Measurements from ENCODE around the gene PBRM1.
"Not testable (repeated sequence)": the region's sequence is repeated elsewhere in the genome, so short reads cannot be mapped to it uniquely, and the experiment has no call there.

PBRM1 gene

DNA sequence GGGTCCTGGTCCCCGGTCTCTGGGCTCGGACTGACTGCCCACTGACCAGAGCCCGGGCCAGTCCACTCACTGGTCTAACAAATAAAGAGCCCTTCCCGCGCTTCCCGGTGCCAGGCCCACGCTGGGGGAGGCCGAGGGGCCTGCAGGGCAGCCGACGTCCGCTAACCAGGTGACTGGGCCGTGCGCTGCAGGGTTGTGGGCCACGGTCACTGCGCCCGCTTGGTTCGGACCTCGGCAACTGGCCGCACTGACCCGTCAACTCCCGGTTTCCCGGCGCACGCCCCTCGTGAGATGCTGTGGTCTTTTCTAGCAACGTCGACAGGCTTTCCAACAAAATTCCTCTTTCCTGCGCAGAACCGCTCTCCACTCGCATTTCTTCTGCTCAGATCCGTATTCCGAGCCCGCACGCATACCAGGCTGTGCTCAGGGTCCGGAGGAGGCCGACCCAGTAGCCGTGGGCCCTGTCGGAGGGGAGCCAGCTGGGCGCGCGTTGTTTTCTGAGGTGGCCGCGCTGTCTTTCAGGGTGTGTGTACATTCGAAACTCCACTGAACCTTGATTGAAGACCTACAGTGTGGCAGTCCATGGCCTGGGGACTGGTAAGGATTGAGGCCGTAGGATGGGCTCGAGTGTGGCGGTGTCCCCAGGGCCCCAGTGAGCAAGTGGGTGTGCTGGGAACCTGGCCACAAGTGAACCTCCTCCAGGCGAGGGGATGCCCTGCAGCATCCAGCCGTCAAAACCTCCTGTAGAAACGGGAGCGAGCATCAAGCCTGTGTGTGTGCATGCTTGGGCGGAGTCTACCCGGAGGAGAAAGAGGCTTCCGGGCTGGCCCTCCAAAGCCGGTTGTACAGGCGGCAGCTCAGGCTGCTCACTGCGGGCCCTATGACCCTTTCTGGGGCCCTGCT lies 151.2 kb downstream of the PBRM1 start:
- FAIRE-seq, result no peak

DNA sequence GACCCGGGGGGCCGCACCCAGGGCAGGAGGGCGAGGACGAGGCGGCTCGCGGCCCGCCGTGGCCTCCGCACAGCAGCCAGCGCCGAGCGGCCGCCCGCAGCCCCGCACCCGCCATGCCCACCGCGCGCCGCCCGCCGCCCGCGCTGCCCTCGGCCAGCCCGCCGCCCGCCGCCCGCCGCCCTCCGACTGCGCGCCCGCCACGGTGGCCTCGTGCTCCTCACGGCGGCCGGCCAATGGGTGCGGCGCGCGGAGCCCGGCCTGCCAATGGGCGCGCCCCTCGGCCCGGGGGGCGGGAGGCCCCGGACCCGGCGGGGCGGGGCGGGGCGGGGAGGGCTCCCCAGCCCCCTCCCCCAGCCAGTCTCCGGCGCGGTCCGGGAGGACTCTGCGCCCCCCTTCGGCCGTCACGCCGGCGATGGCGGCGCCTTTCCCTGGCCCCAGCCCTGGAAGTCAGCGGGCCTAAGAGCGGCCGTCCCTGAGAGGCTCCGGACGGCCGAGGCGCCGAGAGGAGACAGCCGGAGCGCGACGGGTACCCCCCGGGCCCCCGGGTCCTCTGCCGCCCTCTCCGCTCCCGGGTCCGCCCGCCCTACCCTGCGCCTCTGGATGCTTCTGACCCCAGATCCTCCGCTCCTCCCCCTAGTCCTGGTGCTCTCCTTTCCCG lies 152.0 kb downstream of the PBRM1 start, which contains the start of gene NT5DC2:
TSS of gene NT5DC2 (minus strand) at position 235 of the 658 bp plus-strand sequence. CDS start at position 115, 120 bp downstream.
- no peak for FAIRE-seq

DNA sequence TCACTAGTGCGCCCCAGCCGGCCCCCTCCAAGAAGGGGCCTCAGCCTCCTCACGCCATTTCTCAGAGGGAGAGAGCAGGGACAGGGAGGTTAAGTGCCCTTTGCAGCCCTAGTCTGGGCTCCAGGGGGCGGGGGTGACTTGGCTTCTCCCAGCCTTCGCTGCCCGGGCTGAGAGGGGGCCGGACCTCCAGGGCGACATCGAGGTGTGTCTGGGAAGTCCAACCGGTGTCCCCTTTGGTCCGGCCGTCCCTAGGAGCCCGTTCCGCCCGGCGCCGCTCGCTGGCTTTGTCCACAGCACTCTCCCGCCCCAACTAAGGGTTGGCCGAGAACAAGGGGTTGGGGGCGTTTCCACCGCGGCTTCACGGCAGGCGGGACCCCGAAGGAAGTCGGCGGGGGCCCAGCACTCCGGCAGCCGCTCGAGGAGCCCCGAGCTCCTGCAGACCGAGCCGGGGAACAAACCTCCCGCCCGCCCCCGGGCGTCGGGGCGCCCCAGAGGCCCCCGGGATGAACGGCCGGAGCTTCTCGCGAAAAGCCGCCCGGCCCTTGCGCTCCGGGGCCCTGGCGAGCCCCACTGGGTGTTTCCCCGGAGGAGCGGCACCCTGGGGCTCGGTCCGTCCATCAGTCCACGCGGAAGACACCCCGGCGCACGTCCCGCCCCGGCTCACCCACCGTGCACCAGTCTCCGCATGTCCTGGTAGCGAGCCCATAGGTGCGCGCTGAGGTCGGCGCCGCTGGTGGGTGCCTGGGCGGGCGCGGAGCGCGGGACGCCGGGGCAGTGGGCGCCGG lies 152.7 kb downstream of the PBRM1 start:
- FAIRE-seq, result no peak

DNA sequence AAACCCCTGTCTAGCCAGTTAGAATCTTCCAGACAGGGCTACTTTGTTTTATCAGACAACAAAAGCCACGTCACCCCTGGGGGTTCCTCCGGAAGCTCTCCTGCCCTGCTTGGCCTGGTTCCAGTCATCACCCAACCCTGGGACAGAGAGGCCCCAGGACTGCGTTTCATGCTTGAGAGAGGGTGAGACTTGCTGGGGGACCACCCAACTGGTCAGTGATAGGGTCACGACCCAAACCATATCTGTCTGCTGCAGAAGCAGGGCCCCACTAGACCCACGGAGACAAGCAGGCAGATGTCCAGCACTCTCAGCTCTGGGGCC lies 153.2 kb downstream of the PBRM1 start:
- no peak for FAIRE-seq

DNA sequence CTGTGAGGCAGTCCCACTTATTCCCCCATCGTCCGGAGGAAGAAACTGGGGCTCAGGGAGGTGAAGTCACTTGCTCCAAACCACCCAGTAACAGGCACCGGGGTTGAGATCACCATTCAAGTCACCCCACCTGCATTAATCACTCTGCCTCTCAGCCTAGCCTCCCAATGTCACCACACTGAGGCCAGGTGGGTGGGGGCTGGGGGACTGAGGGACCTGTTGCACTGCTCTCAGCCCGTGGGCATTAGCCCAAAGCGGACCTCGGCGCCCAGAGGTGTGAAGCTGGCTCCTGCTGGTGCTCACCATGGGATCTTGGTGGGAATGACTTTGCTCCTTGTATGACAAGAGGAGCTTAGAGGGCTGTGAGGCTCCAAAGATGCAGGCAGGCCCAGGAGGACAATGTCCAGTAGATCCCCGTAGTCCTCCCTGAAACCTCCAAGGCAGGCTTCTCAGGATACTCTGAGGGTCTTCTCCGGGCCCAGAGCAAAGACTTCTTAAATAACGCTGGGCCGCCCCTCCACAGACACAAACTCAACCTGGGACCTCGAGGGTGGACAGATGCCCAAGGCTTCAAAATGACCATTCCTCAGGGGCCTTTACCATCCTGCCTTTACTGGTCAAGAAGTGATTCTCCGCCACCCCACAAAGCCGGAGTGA lies 153.7 kb downstream of the PBRM1 start:
- FAIRE-seq, result no peak

DNA sequence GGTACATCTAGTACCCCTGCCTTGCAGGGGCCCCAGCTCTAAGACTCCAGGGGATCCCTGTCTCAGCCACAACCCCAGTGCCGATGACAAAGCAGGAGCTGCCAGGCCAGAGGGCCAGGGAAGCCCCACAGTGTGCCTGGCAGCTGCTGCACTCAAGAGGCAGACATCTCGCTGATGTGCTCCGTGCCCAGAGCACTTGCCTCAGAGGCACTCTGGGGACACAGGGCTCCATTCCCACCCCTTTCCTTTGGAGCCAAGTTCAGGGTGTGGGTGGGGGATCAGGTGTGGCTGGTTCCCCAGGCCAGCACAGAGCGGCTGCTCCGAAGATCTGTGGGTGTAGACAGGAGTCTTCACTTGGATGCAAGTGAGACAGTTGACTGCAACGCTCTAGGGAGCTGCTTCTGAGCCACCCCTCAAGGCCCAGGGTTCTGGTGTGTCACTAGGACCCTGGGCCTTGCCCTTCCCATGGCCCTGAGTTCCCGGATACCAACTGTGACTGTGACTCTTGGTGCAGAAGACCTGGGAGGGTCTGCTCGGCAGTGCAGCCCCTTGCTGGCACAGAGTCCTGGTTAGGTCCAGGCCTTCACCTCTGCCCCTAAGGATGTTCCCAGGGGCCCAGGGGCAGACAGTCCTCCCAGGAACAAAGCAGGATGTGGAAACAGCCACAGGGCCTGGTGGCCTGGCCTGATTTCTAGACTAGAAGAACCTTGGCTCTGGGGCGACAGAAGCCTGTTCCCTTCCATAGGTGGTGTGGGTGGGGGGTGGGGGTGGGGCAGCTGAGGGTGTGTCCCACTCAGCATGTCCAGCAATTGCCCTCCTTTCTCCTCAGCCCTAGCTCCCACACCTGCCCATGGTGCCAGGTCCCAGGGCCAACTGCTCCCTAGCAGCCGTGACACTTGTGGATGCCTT lies 154.5 kb downstream of the PBRM1 start:
- FAIRE-seq, result no peak

DNA sequence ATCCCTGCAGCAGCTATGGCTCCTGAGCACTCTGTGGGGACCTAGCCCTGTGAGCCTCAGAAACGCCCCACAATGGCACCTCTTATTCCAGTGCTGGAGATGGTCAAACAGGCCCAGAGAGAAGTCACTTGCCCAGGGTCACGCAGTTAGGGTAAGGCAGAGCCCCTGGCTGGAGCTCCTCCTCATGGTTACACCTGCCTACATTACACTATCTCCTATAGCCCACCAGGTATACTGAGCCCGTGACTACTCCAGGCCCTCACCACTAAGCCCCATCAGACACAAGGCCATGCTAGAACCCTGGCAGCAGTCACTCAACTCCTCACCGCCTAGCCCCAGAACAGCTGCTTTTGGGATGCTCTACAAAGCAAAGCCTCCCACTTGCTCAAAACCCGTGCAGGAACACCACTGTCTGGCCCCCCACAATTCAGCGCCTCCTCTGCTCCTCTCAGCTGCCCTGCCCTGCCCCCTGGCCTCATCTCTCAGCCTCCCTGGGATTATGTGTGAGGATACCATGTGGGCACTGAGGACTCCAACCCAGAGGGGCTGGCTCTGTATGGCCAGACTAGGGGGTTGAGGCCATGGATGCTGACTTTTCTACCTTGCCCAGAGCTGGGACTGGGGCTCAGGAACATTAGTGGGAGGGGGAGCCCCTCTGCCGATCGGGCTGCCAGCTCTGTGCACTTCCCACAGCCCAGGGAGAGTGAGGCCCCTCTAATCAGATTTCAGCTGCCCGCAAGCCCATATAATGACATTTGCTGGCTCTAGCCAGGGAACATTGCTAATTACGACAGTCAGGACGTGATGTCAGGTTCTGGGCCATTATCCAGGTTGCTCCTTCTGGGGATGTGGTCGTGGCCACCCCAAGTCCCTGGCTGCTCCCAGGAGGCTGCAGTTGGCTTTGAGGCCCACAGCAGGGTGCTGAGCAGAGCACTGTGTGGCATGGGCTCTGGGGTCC lies 156.1 kb downstream of the PBRM1 start:
- no peak for FAIRE-seq

DNA sequence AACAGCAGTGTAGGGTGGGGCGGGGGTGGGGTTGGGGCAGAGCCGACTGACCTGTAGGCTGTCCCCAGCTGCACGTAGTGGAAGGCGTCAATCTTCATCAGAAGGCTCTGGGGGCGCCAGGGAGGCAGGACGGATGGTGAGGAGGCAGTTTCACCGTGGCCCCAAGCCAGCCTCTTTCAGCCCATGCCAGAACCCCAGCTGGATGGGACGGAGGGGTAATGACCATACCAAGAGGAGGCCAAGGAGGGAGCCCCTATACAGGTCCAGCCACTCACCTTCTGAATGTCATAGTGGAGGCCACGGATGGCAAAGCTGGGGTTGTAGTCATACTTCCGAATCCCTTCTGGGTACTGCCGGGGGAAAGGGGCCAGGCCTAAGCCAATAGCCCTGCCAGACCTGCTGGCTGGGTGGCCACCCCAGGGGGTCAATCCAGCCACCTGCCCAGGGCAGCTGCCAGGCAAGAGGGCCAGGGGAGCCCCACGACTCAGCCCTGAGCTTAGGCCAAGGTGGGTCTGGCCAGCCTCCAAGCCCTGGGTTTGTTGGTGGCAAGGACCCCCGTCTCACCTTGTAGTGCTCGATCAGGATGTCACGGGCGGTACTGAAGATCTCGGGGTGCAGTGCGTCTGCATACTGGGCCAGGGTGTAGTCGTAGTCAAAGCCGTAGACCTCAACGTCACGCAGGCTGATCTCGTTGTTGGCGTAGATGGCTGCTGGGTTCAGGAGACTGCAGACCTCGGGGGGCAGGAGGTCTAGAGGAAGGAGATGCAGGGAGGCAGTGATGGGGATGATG lies 156.9 kb downstream of the PBRM1 start:
- no peak for FAIRE-seq

DNA sequence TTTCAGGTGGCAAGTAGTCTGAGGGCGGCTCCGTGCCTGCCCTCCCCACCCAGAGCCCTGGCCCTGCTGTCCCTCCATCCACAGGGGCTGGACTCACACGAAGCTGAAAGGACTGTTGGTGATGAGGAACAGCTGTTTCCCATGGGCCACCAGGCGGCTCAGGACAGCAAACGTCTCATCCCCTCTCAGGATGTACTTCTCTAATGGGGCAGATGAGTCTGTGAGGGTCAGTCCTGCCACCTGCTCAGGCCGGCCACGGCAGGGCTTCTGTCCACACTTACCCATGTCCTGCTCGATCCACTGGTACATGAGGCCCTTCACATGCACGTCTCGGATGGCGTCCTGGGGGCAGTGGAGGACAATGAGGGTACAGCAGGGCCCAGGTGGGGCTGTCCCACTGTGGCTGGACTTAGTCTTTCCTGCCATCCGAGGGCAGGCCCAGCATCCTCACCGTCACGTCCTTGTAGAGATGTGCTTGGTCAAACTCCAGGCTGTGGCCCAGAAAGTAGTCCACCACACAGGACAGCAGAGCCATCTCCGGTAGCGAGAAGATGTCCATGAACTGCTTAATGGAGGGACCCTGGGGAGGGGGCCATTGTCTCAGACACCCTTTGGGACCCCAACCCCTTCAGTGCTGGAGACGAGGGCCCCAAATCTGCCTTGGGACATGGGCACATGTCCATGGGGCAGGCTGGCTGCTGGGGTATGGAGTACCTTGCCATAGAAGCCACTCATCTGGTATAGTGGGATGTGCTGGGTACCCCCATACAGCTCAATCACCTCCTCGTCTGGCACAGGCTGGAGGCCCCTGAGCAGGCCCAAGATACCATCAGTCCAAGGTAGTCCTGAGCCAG lies 157.8 kb downstream of the PBRM1 start:
- FAIRE-seq, result no peak

DNA sequence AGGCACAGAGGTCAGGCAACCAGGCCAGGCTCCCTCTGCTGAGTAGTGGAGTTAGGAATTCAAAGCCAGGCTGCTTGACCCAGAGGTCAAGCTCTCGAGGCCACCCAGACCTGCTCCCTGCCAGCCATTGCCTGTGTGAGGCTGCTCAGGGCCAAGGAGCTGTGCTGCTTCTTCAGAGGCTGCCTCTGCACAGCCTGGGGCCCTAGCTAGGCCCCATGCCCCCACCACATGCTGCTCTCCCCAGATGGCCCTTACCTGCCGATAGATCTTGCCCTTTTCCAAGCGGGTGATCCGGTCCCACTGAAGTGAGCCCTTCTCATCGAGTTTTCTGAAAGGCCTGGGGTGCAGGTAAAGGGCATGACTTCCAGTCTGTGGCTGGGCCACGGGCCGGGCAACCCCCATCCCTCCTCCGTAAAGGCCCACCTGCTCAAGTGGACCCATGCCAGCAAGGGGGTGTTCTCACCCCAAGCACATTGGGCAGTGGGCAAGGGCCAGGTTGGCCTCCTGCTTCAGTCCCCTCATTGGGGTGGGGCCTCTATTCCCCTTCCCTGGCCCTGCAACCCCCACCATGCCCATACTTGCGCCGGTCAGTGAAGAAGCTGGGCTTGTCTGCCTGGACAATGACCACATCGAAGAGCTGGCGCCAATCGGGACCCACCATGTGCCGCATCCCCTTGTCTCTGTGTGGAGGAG lies 158.5 kb downstream of the PBRM1 start:
- FAIRE-seq, result no peak

DNA sequence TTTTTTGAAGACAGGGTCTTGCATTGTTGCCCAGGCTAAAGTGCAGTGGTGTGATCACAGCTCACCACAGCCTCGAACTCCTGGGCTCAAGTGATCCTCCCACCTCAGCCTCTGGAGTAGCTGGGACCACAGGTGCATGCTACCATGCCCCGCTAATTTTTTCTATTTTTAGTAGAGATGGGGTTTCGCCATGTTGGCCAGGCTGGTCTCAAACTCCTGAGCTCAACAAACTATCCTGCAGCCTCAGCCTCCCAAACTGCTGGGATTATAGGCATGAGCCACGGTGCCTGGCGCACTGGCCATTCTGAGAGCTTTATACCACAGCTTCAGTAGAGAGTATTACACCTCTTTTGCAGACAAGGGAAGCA lies 159.1 kb downstream of the PBRM1 start:
- FAIRE-seq, result not testable (repeated sequence)

DNA sequence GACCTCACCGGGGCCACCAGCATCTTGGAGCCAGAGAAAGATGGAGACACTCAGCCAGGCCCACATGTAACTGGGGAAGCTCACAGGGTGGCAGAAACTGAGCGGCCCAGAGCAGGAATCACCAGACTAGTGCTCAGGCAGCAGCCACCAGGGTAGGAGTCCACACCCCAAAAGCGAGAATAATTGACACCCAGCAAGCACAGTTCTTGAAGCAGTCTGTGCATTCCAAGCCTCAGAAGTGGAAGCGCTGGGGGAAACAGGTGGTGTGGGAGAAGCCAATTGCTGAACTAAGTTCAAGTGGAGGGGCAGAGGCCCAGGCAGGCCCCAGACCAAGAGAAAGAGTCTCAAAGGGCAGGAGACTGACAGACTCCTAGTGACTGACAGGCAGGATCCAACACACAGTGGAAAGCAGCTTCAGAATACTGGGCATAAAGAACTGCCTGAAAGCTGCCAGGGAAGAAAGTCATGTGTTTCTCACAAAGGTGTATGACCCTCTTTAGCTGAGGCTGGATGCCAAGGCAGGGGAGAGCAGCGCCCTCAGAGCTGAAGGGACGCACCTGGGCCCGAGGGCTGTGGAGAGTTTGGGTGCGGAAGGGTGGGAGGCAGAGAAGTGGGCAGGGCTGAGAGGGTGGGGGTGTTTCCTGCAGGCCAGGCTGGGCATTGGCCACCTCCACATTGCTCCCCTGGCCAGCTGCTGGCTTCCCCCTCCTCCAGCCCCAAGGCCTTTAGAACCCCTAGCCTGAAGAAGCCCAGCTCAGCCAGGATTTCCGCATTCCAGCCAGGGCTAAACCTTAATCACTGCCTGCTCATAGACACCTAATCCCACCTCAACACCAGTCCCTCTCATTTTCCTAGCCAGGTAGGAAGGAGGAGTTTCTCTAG lies 159.8 kb downstream of the PBRM1 start:
- no peak for FAIRE-seq

DNA sequence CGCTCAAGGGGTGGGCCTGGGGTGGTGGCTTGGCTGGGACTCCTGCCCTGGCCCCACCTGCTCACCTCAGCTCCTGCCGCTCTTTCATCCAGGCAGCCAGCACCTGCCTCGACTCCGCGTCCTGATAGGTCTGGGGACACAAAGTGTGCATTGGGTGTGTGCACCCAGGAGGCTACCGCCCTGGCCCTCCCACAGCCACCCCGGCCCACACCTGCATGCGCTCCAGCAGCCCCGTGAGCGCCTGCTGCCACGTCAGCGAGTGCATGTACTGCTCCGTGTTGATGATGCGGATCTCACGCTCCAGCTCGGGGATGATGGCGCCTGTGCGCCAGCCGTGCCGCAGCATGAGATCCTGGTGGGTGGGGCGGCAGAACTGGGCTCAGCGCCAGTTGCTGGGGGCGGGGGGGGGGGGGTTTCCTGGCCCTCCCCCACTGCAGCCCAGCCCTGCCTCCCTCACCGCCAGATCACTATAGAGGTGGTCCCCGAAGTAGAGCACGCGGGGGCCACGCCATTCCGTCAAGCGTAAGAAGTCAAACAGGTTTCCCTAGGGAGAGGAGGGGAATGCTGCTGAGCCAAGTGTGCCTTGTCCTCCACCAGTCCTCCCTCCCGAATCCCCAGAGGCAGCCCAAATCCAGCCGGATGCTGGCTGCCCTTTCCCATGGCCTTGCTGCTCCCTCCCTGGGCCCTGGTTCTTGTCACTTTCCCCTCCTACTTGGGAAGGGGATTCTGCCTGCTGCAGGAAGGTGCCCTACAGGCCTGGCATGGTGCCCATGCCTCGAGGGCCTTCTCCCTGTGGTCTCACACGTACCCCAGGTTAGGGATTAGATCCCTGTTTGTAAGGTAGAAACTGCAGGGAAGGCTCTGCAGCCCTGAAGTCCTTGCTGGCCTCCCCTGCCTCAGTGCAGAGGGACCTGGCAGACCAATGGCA lies 160.7 kb downstream of the PBRM1 start:
- no peak for FAIRE-seq

DNA sequence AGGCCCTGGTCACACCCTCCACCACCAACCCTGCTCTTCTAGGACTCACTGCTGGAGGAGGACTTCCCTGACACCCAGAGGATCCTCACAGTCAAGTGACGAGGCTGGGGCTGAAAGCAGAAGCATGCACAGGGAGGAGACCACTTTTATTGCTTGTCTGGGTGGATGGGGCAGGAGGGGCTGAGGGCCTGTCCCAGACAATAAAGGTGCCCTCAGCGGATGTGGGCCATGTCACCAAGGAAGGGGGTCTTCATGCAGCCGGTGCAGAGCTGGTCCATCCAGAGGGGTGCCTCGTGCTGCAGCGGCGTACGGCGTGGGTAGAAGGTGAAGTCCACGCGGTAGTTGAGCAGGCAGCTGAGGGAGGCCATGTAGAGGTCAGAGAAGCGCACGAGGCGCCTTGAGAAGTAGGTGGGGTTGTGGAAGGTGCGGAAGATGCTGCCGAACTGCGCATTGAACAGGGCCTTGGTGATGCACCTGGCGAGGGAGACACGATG lies 161.4 kb downstream of the PBRM1 start:
- FAIRE-seq, result no peak

DNA sequence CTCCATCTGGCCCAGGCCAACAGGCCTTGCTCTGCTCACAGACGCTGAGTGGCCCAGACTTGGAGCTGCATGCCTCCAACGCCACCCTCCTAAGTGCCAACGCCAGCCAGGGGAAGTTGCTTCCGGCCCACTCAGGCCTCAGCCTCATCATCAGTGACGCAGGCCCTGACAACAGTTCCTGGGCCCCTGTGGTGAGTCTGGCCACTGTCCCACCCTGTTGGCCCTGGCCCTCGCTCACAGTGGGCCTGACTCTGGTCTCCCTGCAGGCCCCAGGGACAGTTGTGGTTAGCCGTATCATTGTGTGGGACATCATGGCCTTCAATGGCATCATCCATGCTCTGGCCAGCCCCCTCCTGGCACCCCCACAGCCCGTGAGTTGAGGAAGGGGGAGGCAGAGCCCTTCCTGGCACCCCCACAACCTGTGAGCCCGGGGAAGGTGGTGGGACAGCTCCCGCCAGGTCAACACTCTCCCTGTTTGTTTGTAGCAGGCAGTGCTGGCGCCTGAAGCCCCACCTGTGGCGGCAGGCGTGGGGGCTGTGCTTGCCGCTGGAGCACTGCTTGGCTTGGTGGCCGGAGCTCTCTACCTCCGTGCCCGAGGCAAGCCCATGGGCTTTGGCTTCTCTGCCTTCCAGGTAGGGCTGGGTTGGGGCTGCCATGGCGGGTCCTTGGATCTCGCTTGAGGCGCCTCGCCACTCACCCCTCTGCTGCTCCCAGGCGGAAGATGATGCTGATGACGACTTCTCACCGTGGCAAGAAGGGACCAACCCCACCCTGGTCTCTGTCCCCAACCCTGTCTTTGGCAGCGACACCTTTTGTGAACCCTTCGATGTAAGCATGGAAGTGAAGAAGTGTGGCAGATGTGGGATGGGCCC lies 162.1 kb downstream of the PBRM1 start:
- no peak for FAIRE-seq
